GM21619 (cell line): ENCODE results near the gene SH3TC2.

Experiments used
- ATAC-seq: cut with Tn5 transposase; IDR thresholded peaks from one replicate; pipeline ENCODE4 v1.9.1; 2021; ENCODE audit not compliant: unreplicated experiment

The SH3TC2 gene

DNA sequence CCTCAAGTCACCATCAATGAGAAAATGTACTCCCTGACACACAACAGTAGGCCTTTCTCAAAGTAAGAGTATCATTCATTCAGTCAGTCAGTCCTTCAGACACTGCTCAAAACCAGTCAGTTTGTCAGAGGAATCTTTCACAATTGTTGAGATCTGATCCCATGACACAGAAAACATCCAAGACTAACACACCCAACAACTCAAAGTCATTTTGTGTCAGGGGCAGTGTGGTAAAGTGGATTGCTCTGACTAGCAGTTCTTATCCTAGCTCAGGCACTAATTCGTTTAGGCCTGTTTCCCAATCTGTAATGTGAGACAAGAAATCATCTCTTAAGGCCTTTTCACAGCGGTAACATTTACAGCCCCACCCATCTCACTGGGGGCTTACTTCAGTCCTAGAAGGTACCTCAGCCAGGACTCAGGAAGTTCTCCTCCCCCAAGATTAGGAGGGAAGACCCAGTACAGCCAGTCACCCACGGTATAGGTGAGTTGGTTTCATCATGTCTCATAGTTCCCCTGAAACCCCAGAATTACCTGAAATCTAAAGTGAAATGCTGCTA lies 31.9 kb downstream of the SH3TC2 start:
- ATAC-seq = no peak

DNA sequence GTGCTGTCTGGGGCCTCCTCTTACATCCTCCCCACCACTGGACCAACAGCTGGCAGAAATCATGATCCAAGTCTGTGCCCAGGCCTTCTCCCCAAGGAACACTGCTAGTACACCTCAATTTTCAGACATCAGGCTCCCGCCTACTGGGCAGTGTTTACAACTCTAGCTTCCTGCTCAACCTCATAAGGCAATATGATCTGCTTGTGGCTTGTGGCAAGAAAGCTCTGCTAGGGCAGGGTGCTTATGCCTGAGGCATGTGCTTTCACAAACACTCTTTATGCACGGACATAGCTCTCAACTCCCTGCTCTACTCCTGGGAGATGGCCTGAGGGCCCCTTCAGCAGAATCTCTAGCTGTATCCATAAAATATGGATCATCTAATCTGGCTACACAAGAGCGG lies 32.5 kb downstream of the SH3TC2 start:
- ATAC-seq = no peak

DNA sequence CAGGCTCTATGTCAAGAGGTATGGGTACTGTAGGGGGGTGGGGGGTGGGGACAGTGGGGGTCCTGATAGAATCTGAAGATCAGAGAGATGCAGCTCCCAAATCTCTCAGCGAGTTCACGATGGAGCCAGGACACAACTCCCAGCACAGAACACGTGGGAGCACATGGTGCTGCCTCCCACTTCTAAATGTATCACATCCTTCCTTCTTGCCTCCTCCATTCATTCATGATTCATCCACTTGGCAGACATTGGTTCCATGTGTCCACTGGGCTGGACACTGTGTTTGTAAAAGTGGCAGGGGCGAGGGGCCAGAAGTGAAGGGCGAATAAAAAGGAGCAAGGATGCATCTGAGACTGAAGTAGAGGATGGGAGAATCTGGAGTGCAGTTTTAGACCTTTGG lies 33.9 kb downstream of the SH3TC2 start:
- ATAC-seq = no peak

DNA sequence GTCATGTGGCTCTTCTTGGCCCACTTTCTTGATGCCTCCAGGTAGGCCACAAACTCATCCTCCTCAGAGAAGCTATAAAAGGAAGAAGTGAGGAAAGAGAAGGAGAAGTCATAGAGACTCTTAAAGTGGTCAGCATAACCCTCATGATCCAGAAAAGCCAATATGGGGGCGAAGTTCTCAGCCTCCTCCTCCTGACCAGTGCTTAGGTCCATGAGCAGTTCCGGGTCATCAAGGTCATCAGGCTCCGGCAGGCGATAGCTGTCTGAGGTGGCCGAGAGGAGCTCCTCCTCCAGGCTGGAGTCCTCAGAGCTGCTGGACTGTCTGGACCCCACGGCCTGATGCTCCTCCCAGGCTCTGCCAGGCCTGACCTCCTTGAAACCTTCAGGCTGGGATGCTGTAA lies 34.7 kb downstream of the SH3TC2 start:
- no peak for ATAC-seq

DNA sequence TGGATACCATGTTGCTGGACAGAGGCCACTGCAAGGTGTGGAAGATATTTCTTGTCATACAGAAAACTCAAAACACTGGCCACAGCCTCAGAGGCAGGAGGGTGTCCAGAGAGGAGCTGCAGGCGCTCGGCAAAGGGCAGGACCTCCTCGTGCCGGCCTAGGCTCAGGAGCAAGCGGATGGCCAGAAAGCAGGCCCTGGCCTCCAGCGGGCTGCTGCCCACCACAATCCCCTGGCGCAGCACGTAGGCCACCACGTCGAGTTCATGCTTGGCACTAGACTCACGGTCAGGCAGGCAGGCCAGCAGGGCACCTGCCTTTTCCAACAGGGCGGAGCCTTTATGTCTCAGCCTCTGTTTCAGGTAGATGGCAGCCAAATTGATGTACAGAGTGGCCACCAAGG lies 35.2 kb downstream of the SH3TC2 start:
- no peak for ATAC-seq

DNA sequence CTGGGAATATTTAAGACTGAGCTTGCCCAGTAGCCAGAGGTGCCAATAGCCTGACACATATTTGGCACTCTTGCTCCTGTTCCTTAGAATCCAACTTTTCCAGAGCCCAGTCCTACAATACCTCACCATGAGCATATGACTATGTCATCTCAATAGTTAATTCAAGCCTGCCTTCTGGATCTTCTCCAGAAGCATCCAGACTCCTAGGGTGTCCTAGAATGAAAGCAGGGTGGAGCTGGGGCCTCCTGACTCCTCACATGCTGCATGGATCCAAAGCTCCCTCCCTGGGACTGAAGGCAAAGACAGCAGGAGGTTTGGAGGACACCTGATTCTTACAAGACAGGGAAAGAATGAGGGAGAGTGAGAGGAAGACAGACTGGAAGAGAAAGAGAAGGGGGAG lies 37.9 kb downstream of the SH3TC2 start:
- no peak for ATAC-seq

DNA sequence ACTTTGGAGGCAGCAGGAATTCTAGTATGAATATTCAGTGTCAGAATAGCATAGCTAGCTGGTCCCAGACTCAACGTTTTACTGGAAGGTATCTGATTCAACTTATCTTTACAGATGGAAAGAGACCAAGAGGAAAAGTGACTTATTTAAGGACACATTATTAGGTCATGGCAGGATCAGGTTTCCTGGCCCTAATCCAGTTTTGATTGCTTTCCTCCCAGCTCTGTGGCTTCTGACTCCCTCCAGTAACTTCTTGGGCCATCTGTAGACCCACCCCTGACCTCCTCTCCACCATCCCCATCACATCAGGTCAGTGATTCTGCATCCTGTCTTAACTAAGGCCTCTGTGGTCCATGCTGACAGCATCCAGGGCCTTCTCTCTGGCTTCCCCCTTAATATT lies 38.4 kb downstream of the SH3TC2 start:
- no peak for ATAC-seq

DNA sequence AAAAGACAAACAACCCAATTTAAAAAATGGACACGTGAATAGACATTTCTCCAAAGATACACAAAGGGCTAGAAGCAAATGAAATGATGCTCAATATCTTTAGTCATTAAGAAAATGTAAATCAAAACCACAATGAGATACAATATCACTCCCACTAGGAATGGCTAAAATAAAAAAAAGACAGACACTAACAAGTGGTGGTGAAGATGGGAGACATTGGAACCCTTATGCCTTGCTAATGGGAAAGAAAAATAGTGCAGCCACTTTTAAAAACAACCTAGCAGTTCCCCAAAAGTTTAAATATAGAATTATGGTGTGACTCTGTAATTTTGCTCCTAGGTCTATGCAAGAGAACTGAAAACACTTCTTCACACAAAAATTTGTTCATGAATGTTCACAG lies 40.7 kb downstream of the SH3TC2 start:
- ATAC-seq = no peak

DNA sequence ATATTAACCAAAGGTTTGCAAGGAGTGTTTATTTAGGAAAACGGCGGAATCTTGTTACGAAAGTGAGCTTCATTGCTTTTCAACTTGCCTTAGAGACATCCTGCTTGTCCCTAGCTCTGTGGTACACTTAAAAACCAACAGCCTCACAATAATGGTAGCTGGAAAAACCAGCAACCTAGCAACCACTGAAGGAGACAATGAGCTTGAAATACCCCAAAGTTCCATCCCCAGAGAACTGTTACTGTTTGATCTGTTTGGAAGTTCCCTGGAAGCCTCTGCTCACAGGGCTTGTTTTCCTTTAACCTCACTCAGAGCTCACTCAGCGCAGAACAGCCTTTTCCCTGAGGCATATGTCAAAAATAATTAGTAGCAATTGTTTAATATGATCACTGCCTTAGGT lies 43.2 kb downstream of the SH3TC2 start:
- ATAC-seq = no peak

DNA sequence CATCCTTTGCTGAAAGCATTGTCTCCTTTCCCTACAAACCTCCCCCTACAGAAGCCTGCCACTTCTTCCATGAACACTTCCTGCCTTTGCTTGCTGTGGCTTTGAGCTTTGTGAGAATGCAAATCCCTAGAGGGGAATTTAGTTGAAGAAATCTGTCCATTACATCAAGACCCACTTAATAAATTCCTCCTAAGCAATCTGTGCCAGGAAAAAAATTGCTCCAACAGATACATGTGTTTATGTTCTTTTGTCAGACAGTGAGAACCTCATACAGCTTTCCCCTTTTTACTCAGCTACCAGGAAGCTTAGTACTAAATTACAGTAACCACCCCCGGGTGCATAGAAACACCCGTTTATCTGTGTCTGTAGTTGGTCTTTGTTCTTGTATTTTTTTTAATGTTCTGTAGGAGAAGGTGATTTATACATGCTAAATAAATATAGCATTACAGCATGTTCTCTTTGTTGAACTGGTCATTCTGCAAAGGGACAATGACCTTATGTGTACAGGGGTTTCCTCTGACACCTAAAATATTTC lies 43.9 kb downstream of the SH3TC2 start:
- no peak for ATAC-seq

DNA sequence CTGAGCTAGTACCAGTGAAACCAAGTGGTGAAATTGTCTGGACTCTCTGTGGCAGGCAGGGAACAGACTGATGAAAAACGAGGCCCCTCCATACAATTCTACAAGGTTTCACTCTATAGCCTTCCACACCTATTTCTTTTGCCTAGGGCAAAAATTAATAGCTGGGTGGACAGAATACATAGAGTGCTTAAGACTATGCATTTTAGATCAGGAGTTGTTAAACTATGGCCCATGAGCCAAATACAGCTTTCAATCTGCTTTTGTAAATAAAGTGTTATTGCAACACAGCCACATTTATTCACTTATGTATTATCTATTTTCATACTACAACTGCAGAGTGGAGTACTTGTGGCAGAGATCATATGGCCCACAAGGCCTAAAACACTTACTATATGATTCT lies 45.2 kb downstream of the SH3TC2 start:
- no peak for ATAC-seq

DNA sequence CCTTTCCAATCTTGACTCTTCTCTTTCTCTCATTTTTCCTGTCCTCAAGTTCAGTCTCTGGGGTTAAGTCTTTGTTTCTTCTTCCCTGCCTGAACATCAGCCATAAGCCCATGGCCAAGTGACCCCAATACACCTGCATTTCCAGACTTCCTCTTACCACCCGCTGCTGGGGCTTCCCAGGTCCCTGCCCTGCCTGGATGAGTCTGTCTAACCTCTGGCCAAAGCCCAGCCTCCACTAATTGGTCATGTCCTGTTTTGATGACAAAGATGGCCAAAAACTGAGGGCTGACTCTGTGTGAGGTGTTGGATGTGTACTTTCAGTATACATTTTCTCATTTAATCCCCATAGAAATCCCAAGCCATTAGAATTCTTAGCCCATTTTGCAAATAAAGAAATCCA lies 47.3 kb downstream of the SH3TC2 start:
- no peak for ATAC-seq

DNA sequence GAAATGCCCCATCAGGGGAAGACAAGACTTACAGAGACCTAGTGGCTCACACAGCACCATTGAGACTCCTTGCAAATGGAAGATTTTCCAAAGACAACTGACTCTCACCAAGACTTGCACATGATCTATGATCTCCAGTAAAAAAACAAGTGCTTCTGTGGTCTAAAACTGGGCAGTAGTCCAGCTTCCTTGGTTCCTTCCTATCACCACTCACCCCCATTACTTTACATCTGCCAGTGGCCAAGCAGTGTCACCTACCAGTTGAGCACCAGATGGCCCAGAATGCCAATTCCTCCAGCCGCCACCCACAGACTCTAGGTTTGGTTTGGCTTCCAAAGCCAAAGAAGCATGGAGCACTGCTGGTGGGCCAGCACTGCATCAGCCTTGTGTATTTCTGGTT lies 47.7 kb downstream of the SH3TC2 start:
- no peak for ATAC-seq

DNA sequence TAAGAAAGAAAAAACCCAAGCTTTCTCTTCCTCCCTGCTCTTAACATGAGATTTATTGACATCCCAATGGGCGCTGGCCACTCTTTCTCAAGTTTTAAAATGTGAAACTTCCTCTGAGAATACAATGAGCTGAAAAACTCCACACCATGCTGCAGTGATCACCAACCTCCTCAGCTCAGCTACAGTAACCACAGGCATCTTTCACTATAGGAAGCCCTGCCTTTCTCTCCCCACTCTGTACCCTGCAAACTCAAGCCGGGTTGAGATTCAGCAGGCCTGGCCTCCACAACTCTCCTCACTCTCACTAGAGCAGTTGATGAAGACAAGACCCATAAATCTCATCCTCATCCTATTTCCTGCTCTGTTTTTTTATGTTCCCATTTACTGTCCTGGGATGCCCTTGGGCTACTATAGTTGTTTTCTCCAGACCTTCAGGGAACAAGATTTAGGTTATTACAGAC lies 48.3 kb downstream of the SH3TC2 start:
- no peak for ATAC-seq

DNA sequence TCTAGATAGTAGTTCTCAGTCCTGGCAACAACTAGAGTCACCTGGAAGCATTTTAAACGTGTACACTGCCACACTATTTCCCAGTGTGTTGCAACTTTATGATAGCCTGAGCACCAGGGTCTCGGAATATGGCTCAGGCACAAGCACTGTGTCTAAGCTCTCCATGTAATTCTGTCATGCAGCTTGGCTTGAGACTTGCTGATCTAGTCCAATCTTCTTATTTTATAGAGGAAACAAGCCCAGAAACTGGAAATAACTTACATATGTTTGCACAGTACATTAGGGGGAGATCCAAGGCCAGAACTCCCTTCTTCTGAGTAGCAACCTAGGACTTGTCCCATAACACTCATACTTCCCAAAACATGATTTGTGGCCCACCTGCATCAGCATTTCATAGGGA lies 49.1 kb downstream of the SH3TC2 start:
- no peak for ATAC-seq

DNA sequence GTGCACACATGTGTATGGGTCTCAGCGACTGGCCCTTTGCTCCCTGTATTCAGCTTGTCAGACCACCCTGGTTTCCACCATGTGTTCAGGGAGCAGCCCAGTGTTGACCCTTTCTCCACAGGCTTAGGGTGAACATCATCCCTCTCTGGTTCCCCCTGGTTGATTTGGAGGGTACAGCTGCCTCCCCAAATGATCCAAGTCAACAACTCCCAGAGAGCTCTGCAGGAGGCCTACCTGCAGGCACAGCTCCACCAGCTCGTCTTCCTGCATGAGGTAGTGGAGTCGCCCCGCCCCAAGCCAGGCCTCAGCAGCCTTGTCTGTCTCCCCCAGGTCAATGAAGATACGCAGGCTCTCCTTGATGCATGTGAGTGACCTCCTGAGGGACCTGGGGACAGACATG lies 50.5 kb downstream of the SH3TC2 start:
- no peak for ATAC-seq

DNA sequence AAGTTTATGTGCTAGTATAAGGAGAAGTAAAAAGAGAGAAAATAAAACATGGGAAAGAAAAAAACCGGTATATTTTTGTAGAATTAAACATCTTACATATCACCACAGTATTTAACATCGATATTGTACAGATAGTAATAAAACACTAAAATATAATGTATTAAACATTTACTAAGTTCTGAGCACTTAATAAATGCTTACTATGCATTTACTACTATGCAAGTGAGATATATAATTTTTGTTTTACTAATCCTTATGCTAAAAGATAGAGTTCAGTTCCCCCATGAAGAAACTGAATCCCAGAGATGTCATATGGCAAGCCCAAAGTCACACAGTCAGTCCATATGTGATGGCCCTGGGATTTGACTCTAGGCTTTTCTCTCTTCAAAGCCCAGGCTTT lies 51.1 kb downstream of the SH3TC2 start:
- no peak for ATAC-seq

DNA sequence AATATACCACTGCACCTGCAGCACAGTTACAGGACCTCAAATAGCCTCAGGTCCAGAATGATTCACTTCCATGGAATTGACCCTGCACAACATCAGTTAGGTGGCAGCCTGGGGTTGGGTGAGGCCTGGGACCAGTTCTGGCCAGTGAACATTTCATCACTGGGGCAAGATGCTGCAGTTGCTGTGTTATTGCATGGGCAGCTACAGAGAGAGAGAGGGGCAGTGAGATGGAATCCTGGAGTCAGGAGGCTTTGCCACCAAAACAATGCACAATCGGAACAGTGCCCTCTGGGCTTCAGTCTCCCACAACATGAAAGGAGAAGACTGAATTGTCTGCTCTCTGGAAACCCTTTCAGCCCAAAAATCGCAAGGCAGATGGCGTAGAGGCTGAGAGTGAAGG lies 51.8 kb downstream of the SH3TC2 start:
- no peak for ATAC-seq

DNA sequence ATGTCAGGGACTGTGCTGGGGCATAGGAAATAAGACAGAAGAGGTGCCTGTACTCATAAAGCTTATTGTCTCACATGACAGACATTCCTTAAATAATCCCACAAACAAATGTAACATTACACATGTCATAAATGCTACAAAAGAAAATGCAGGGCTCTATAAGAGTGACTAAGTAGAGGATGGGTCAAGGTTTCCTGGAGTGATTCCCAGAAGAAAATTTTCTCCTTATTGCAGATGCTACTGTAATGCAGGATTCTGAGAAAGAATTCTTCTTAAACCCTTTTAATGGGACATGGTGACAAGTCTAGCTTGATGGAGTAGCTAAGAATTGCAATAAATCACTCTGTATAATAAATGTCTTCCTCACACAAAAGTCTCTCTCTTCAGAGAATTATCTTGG lies 55.7 kb downstream of the SH3TC2 start:
- no peak for ATAC-seq

DNA sequence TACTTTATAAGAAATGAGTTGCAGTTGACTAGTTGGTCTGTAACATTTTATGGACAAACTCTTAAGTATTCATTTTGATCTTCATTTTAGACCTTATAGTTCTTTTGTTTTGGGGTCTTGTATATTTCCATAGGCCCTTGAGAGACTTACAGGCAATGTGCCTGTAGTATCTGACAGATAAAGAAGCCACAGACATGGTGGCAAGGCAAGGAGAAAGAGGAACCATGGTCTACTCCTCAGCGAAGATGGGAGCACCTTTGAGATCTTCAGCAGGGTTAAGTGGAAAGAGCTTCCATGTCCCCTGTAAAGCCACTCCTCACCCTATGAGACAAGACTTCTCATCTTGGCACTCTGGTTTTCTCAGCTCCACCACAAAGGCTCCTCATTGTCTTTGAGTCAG lies 56.4 kb downstream of the SH3TC2 start:
- no peak for ATAC-seq

DNA sequence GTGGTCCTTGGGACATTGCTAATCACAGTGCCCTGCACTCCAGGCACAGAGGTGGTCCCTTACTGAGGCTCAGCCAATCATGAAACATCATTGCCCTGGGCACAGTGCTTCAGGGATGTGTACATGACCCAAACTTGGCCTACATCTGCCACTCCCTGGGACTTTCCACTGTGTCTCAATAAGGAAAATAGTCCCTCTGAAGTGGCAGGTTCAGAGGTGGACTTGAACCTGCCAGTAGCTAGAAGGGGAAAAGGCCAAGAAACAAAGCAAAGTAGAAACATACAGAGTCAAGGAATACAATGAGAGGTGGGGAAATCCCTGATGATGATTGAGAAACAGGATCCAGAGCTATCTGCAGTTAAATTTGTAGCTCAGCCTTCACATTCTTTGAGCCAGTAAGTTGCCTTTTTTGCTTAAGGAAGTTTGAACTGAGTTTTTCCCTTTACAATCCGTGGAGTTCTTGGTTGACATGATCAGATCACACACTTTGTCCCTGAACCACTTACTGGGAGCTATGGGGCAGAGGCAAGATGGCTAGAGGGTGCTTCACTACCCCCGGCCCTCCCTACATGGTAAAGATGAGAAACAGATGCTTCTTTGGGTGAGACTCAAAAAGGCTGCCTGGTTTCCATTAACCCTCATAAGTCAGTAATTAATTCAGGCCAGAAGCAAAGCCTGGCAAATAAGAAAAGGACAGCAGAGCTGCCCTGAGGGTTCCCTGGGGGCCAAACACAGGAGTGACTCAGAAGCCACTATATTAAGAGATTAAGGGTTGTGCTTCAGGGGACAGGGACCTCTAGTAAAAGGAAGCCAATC lies 57.6 kb downstream of the SH3TC2 start:
- no peak for ATAC-seq

DNA sequence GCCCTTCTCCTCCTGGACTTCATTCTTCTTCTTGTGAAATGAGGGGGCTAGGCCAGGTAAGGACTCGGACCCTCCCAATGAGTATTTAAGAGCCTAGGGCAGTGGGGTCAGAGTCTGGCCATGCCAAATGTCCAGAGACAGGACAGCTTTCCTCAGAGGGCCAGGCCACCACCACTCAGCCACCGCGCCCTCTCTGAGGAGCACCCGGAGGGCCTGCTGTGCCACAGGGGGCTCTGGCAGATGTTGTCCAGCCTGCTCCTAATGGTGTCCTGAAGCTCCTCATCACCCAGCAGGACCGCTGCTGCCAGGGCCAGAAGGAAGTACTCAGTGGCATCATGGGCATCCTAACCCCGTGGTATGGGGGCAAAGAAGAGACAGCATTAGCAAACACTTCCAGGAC lies 58.3 kb downstream of the SH3TC2 start:
- ATAC-seq = no peak
